Hepatic stellate cell (primary cell): Measurements from ENCODE around the gene CD80.

Source experiments
- DNase-seq: peaks from one replicate; pipeline ENCODE4 v3.0.0; 2011; ENCODE audit warnings: low spot score

The CD80 gene

DNA sequence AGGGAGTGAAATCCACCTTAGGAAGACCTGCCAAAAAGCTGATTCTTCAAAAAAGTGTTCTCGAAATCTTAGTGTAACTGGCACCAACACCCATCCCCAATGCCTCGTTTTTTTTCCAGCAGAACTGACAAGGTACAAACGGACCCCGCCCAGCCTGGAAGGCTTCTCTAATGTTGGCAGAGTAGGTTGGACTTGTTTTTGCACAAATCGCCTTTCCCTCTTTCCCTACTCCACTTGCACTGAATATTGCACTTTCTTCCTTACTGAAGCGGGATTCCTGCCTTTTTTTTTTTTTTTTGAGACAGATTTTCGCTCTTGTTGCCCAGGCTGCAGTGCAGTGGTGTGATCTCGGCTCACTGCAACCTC is 61.6 kb downstream of the CD80 start:
- no peak for DNase-seq

GRCh38 chr3:119494597-119494996 is 64.8 kb downstream of the CD80 start:
- no peak for DNase-seq

GRCh38 chr3:119492810-119493209 is 66.6 kb downstream of the CD80 start:
- no peak for DNase-seq

GRCh38 chr3:119492128-119492527 is 67.3 kb downstream of the CD80 start:
- DNase-seq: no peak

DNA sequence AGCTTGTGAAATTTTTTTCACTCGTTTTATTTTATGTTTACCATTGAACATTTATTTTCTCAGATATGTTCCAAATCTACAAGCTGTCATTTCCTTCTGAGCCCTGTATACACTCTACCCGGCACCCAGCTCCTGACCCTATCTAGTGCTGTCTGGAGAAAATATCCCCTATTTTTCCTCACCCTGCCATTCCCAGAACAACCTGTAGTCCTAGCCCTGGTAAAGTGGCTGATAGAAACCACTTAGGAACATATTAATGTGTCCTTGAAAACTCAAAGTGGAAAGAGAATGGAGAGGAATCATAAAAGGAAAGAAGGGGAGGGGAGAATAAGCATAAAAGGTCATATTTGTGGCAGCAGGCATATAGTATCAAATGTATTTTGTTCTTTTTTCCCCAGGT is 69.3 kb downstream of the CD80 start:
- no peak for DNase-seq

- DNase-seq: no peak
These were observed 73.9 kb downstream of the CD80 start for GRCh38 chr3:119485563-119485962.

GRCh38 chr3:119483101-119483500 is 76.3 kb downstream of the CD80 start:
- no peak for DNase-seq

DNA sequence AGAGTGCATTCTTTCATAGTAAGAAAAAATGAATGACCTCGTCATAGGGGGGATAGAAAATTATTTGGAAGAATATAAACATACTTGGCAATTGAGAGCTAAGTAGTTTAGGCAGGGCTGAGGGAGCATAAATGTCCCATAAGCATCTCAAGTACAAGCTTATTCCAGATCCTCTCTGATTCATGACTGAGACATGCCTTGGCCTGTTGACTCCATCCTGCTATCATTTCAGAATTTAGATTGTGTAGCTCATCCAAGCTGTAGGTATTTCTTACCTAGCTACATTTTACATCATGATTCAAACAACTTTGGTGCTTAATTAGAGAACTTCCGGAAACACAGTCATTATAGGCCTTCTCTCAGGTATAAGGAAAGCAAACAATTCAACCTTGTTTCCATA is 78.3 kb downstream of the CD80 start:
- DNase-seq: no peak
